Cardiac muscle cell (in vitro differentiated cells and primary cell): Measurements from ENCODE around the gene CHSY1. TPM values are rescaled to one million over a fixed set of nuclear protein-coding genes. Genes with fewer than 3 reads are reported as not detected.

ENCODE experiments used
- DNase-seq, 2 donors: peaks; one replicate each; pipeline versions ENCODE4 v3.0.0 to v3.0.0-alpha.2; 2010 to 2017; ENCODE audit warnings: low read depth in 1 of 2, low spot score in 1 of 2
- H3K27ac ChIP-seq: fragments of 200-600 bp; sonication (generic); 2 replicates; pipeline ENCODE4 v1.5.1; 2016
- H3K27me3 ChIP-seq: fragments of 200-600 bp; sonication (generic); 2 replicates; pipeline ENCODE4 v1.6.0; 2016; ENCODE audit warnings: control low read depth
- H3K36me3 ChIP-seq: fragments of 200-600 bp; sonication (generic); 2 replicates; pipeline ENCODE4 v1.5.1; 2016; ENCODE audit warnings: control low read depth
- H3K4me1 ChIP-seq: fragments of 200-600 bp; sonication (generic); 2 replicates; pipeline ENCODE4 v1.8.1; 2017; ENCODE audit warnings: low read depth, mild to moderate bottlenecking, mixed run types
- H3K4me3 ChIP-seq: fragments of 200-600 bp; sonication (generic); 2 replicates; pipeline ENCODE4 v1.5.1; 2016; ENCODE audit warnings: mild to moderate bottlenecking
- H3K9me3 ChIP-seq: fragments of 200-600 bp; sonication (generic); 2 replicates; pipeline ENCODE4 v1.5.1; 2017; ENCODE audit warnings: low read depth, mild to moderate bottlenecking, control low read depth
- CTCF ChIP-seq: IDR thresholded peaks from 2 replicates; pipeline ENCODE4 v1.5.1; 2012; ENCODE audit warnings: low read depth, mild to moderate bottlenecking, low read length
- polyA plus RNA-seq: library from polyadenylated mRNA; unstranded; fragments of >200 nt; fragmentation: Nextera tagmentation; extraction: Ambion mirVana; gene quantifications from 2 replicates; pipeline ENCODE4 v1.2.1, GENCODE V29; 2016
- total RNA-seq: library from RNA; depleted of rRNA; stranded (reverse); fragments of >200 nt; gene quantifications from 2 replicates; pipeline ENCODE4 v1.2.3, GENCODE V29; 2016

The CHSY1 gene
- total and polyA plus RNA-seq, 2 experiments from 2014 or later, result 30.3 to 33.4 TPM

GRCh38 chr15:101240358-101240757, 11.5 kb downstream of the CHSY1 start:
- H3K9me3 ChIP-seq, result no peaks in the 10 kb centered on the region
- H3K27me3 ChIP-seq, result no peaks in the 10 kb centered on the region
- H3K4me1 ChIP-seq, result peaks cover 36% of the 10 kb centered on the region
- no peak overlapping the region for H3K4me3 ChIP-seq
- H3K36me3 ChIP-seq, result no peaks in the 10 kb centered on the region
- peak in 1 of 2 donors; percentile 92 for DNase-seq
- no peak overlapping the region for H3K27ac ChIP-seq
- no peak for TF ChIP-seq CTCF

DNA sequence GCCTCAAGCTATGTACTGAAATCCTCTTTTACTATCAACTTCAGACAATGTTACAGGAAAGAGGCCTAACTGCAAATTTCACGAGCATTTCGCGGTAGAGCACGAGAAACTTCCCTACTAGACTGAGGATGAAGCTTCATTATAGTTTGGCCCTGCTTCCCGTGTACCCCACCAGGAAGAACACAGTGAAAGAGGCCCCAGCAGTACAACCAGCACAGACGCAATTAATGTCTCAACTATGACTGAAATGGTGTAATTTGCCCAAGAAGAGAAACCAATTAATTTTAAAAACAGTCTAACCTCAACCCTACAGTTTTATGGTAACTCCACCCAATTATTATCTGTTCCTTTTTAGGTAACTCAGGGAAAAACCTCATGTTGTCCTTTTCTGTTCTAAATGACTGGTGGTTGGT, 12.1 kb downstream of the CHSY1 start:
- Histone ChIP-seq H3K4me1 (peaks cover 30% of the 10 kb centered on the region), H3K27me3 (no peaks in the 10 kb centered on the region), H3K27ac (no peak overlapping the region), H3K9me3 (no peaks in the 10 kb centered on the region), H3K4me3 (no peak overlapping the region), H3K36me3 (peaks cover 3% of the 10 kb centered on the region)
- TF ChIP-seq CTCF, result no peak
- DNase-seq, result no peak

DNA sequence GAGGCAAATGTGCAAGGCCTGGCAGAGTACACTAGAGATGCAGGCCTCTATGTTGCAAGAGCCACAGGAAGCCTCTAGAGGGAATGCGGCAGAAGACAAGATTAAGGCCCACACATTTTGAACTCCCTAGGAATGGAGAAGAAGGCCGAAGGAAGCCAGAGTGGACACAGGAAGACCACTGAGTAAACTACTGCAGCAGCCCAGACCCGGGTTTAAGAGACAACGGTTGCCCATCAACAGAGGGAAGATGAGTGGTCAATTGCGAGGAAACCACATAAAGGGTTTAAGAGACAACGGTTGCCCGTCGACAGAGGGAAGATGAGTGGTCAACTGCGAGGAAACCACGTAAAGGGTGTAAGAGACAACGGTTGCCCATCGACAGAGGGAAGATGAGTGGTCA, 14.6 kb downstream of the CHSY1 start:
- Histone ChIP-seq H3K4me3 (no peak overlapping the region), H3K4me1 (peaks cover 20% of the 10 kb centered on the region), H3K27ac (no peak overlapping the region), H3K27me3 (no peaks in the 10 kb centered on the region), H3K36me3 (peaks cover 8% of the 10 kb centered on the region), H3K9me3 (no peaks in the 10 kb centered on the region)
- DNase-seq, result peak in 1 of 2 donors; percentile 68
- no peak for TF ChIP-seq CTCF

DNA sequence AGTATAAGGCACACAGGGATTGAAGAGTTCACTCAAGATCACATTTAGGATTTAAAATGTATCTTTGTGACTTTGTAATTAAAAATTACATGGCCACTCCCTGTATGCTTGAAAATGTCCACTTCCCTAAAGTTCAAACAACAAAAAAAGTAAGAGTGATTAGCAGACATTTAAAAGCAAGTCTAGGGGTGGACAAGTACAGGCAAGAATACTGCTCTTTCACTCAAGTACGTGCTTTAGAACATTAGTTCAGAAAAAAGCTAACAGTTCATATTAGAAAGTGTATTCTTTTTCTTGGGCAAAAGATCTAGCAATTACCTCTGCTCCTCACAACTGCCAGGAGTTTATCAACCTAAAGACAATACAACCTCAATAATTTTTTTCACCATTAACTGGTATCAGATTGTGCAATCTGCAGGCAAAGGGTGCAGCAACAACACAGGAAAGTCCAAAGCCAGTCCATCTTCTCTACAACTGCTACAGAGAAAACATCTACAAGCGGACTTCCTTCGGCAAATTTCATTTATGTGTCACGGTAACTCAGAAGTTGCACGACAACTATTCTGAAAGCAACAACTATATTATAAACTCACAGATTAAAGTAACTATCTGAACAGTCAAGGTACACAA, 18.1 kb downstream of the CHSY1 start:
- Histone ChIP-seq H3K4me1 (peaks cover 15% of the 10 kb centered on the region), H3K27ac (peak overlapping the region; percentile 36), H3K36me3 (peaks cover 8% of the 10 kb centered on the region), H3K9me3 (no peaks in the 10 kb centered on the region), H3K4me3 (no peak overlapping the region), H3K27me3 (no peaks in the 10 kb centered on the region)
- no peak for TF ChIP-seq CTCF
- no peak for DNase-seq

DNA sequence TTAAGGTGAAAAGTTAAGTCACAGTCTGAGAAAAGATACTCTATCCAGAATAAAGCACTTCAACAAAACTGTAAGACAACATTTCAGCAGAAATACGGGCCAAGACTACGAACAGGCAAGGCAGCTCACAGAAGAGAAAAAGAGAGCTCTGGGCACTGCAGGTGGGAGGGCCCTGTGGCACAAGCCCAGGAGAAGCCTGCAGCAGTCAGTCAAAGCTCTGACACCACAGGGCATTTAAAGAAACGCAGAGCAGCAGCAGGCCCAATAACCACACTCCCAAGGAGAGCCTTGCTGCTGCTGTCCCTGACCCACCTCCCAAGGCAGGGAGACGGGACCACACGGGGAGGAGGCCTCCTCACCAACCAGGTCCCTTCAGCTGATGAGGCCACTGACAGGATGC, 19.2 kb downstream of the CHSY1 start:
- Histone ChIP-seq H3K9me3 (no peaks in the 10 kb centered on the region), H3K27me3 (no peaks in the 10 kb centered on the region), H3K27ac (peak overlapping the region; percentile 22), H3K4me3 (no peak overlapping the region), H3K4me1 (peaks cover 12% of the 10 kb centered on the region), H3K36me3 (peaks cover 8% of the 10 kb centered on the region)
- DNase-seq, result peak in 1 of 2 donors; percentile 38
- no peak for TF ChIP-seq CTCF

DNA sequence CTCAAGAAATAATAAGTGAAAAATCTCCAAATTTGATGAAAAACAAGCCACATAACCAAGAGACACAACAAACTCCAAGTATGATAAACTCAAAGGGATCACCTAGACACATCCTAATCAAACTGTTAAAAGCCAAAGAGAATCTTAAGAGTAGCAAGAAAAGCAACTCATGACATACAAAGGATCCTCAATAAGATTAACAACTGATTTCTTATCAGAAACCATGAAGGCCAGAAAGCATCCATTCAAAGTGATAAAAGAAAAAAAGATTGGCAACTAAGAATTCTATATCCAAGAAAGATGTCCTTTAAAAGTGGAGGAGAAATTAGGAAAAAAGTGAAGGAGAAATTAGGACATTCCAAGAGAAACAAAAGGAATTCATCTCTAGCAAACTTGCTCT, 23.5 kb downstream of the CHSY1 start:
- TF ChIP-seq CTCF, result no peak
- Histone ChIP-seq H3K9me3 (no peaks in the 10 kb centered on the region), H3K4me3 (no peak overlapping the region), H3K36me3 (no peaks in the 10 kb centered on the region), H3K27ac (no peak overlapping the region), H3K27me3 (no peaks in the 10 kb centered on the region), H3K4me1 (peaks cover 12% of the 10 kb centered on the region)
- no peak for DNase-seq
